Middle frontal gyrus (tissue), 1 donor: ENCODE results near the gene MED27.
"Not testable (repeated sequence)": the region's sequence is repeated elsewhere in the genome, so short reads cannot be mapped to it uniquely, and the experiment has no call there.

ENCODE experiments used
- DNase-seq: peaks from one replicate; pipeline ENCODE4 v3.0.0-alpha.2; 2015; ENCODE audit warnings: low spot score; ENCODE audit errors: extremely low spot score

MED27 gene

DNA sequence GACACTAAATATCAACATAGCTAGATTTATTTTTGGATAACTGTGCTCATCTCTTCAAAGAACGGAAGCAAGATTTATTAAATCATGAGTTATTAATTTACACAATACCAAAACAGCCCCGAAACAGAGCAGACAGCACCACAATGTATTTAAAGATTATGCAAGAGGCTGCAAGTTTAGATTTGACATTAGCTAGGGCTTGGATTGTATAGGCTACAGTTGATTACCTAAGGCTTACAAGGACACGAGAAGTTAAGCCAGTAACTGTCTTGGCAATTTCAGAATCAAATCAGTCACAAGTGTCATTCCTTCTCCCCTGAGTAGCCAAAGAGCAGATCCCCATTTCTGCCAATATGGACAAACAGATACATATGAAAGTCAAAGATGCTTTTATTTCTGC is 152.6 kb downstream of the MED27 start:
- no peak for DNase-seq

GRCh38 chr9:131926360-131926922 is 153.2 kb downstream of the MED27 start:
- no peak for DNase-seq

DNA sequence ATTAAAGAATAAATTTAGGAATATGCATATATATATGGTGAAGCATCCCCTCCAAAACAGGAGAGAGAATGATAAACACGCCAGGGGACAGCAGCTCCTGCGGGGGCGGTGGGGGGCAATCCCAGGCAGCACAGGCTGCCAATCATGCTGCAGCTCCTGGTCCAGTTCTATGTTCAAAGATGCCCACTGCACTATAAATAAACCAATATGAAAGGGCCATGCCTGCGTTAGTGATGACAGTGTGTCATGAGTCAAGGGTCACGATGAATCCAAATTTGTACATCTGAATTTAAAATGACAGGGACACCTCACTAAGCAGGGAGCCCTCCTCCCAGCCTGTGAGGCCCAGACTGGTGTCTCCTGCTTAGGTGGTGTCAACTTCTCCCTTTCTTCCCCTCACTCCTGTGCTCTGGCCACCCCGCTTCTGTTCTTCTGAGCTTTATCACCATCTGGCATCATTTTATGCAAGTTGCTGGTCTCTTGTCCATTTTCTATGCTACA is 153.9 kb downstream of the MED27 start:
- no peak for DNase-seq

DNA sequence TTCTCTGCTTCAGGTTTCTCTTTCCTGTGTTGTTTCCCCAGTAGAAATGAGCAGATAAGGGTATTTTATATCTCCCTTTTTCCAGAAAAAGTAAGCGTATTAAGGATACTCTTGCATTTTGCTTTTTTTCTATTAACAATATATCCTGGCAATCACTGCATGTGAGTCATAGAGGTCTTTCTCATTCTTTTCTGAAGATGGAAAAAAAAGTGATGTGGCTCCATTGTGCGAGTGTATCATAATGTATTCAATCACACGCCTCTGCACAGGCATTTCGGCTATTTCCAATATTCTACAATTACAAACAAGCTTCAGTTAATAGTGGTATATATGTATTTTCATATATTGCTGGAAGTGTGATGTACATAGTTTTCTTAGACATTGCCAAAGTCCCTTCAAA is 155.9 kb downstream of the MED27 start:
- no peak for DNase-seq

- no peak for DNase-seq
Observed at GRCh38 chr9:131923132-131923671, 156.5 kb downstream of the MED27 start.

GRCh38 chr9:131921635-131922034 is 158.0 kb downstream of the MED27 start:
- not testable (repeated sequence) for DNase-seq

GRCh38 chr9:131919216-131919615 is 160.5 kb downstream of the MED27 start:
- no peak for DNase-seq

DNA sequence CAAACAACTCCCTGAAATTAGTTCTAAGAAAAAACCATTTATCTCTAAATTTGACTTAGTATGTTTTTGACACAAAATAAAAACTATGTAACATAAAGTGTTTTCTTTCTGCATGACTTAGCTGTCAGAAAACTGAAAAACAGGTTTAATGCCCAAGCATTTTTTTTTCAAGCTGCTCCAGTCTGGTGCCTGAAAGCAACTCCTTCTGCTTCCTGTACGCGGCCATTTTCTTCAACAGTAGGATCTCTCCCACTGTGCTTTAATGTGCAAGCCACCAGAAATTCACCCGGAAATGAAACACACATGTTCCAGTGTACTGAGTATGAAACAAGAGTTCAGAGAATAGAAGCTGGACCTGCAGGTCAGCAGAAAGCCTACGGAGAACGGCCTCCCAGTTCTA is 161.2 kb downstream of the MED27 start:
- DNase-seq, result no peak

- no peak for DNase-seq
Observed at GRCh38 chr9:131917009-131917408, 162.7 kb downstream of the MED27 start.

- no peak for DNase-seq
Observed at GRCh38 chr9:131915181-131915580, 164.5 kb downstream of the MED27 start.

- DNase-seq, result no peak
Observed at GRCh38 chr9:131912671-131913070, 167.0 kb downstream of the MED27 start.

DNA sequence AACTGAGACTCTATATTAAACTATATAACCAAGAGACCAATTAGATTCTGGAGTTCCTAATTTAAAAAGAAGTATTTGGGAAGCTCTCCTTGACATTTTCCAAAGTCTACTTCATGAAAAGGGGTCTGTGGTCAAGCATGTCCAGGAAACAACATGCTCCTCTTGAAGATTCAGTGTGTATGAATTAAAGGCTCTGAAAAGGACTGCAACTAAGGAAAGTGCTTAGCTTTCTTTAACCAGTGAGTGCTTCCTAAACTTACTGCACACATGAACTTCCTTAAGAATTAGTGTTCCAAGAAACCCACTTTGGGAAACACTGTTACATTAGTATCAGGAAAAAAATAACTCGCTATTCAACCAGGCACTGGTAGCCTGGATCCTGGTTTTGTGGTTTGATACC is 167.6 kb downstream of the MED27 start:
- no peak for DNase-seq

GRCh38 chr9:131910572-131910971 is 169.1 kb downstream of the MED27 start:
- DNase-seq, result no peak

DNA sequence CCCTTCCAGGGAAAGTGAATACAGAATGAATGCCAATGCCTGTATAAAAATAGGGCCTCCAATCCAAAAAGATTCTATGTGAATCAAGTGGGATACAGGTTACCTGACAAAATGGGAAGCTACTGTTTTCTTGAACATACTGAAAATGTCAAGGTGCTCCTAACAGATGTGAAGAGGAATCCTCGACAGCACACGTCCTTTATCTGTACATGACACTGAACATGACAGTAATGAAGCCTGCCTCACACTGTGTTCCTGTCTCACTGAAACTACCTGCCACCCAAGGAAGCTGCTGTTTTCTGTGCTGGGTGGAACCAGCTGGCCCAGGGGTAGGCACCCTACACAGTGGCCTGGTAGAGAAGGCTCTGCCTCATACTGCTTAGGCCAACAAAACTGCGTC is 174.5 kb downstream of the MED27 start:
- no peak for DNase-seq

- DNase-seq, result no peak
Observed at GRCh38 chr9:131899296-131900228, 180.1 kb downstream of the MED27 start.

DNA sequence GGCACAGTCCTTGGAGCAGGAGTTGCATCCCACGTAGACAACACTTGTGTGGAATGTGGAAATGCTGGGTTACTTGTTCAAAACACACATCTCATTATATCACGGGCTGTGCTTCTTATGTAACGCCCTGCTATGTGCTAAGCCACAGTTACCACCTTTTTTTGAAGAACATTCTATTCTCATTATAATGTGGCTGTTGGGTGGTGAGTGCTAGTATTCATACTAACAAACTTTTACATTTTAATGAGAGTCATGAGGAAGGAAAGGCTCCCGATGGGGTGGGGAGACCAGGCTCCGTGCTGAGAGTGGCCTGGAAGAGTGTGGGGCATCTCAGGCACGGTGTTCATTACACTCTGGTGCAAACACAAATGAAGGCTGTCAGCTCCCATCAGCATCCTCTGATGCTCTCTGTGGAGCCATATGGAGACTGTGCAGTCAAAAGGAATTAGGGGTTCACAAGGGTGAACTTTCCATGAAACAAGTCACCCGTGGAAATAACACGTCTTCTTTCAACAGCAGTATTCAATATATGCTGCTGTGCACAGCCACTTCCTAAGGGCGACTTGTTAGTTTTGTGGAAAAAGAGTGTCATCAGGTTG is 186.7 kb downstream of the MED27 start:
- no peak for DNase-seq

DNA sequence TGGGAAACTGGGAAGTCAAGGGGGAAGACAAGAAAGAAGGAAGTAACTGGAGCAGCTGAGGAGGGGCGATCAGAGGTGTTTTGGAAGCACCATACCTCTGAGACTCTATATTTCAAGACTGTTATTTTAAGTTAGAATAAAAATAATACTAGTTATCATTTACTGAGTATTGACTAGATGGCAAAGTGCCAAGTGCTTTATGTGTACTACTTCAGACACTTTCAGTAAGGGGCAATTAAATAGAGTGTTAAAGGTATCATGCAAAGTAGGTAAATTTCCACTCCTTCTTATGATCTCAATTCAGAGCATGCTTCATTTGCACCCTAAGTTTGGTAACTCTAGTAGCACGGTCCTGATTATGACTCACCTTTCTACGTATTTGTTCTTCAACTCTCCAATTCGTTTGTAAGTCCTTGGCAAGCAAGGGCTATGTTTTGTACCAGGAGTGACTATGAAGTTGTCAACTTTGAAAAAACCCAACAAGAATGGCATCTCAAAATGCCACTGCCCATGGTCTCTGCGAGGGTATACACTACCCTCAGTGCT is 187.4 kb downstream of the MED27 start:
- DNase-seq, result no peak

DNA sequence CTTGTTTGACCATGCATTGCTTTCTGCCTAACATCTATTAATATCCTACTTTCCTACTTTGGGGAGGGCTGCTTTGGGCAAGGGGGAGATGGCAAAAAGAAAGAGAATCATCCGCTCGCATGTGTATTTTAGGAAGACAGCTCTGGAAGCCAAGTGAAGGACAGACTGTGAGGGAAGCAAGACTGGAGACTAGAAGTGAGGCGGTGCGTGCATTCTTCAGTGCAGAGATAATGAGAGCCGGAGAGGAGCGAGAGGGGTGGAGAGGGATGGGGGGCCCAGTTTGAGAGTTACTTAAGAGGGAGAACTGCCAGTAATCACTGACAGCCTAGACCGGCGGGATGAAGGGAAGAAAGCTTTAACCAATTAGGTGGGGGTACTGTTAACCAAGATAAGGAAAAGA is 188.1 kb downstream of the MED27 start:
- no peak for DNase-seq

DNA sequence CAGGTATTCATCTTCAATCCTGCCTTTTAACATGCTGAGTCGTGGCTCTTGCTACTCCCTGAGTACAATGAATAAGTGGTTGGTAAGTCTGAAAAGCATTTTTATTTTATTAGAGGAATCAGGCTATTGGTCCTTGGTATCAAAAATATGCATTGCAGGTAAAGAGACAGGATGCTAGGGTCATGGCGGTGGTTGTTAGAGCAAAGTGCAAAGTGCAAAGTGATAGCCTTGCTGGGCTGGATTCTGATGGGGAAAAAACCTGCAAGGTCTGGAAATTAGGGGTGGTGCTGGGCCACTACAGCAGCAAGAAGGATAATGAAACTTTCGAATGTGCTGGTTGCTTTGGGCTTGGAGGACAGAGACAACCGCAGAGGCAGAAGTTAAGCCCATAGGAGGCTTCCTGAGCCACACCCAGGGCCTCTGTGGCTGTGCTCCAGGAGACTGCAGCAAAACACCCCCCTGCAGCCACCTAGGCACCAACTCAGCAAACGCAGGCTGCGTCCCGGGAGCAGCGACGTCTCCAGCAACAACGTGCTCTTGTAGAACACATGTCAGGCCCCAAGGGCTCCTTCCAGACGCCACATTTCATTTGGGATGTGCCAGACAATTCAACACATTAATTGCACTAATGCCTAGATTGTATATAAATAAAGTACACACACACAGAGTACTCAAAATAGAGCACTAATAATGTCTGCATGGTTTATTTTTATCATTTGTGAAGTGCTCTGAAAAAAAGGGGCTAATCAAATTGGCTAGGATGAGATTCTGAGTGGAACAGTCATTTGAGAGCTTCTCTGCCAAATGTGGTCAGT is 190.0 kb downstream of the MED27 start:
- no peak for DNase-seq

DNA sequence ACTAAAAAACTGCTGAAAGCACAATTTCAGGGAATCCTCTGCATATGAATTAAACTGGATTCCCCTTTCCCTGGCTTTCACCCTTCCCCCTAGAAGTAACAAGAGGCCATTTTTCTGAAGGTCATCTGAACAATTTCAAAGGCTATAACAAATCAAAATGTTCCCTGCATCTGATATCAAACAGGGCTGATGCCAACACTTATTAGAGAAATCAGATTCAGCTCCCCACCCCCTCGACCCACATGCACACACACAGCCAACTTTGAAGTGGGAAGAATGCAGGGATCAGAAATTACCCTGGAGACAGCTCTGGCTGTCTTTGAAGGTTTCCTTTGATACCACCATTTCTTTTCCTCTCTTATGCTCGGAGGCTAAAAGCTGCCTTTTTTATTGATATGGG is 190.7 kb downstream of the MED27 start:
- DNase-seq, result no peak

DNA sequence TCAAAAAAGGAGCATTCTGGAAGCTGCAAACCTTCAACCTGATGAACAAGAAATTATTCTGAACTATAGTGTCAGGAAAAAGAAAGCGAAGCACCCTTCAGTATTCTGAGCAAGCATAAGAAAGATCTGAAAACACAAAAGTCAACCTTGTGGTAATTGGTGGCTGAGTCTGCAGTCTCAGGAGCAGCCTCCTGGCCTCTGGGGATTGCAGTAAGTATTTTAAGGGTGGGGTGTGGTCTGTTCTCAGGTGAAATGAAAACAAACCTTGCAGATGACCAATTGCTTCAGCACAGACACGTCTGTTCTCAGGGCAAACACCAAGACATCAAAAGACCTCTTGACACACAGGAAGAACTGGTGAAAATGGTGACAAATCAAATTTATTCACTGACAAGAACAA is 192.0 kb downstream of the MED27 start:
- no peak for DNase-seq
